ENCODE data around the gene UGT1A4. TPM values are rescaled to one million over a fixed set of nuclear protein-coding genes. Genes with fewer than 3 reads are reported as not detected.

Gene UGT1A4
- total and polyA plus RNA-seq, 2 of the 8 experiments (the other 6 are each of a cell fraction or from before 2014, with no cell fraction given), result not detected

DNA sequence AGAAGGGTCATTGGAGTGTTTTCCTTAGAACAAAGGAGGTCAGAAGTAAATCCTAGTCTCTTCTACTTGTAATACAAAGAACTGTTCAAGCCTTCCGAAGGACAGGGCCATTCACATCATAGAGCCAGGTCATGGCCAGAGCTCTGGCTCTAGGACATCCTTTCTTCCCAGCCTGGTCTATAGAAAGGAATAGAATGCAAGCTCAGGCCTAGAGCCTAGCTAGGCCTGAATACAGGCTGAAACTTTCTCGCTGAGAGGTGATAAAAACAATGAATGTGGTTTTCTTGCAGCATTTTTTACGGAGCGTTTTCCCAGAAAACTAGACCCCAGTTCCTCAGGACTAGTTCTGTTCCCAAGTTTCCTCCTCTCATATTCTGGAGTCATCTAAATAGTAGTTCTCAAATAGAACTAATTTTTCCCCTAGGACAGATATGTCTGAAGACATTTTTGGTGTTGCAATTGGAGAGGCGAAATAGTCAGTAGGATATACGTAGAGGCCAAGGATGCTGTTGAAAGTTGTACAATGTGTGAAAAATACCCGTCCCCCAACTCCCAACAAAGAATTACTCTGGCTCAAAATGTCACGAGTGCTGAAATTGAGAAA lies 19.0 kb upstream of the UGT1A4 start (continued):
- no peak for TF ChIP-seq ZNF274 (IDR thresholded peaks at IDR 0.05; ENCODE audit: borderline replicate concordance, extremely low read depth, low read length)
